ENCODE measurements around the gene LPXN.
A peak's percentile ranks its signal among the peaks of the same experiment; 100 is the strongest.
"Not testable (repeated sequence)": the region's sequence is repeated elsewhere in the genome, so short reads cannot be mapped to it uniquely, and the experiment has no call there.

LPXN gene

GRCh38 chr11:58578635-58579191 lies 3.1 kb upstream of the LPXN start, which contains the start of gene ZFP91:
TSS of gene ZFP91 (plus strand) at chr11:58579063. CDS start at chr11:58579282, 219 bp downstream.
- DNase-seq = peak; percentile 97

GRCh38 chr11:58578136-58578634 lies 2.5 kb upstream of the LPXN start:
- DNase-seq = peak; percentile 90

GRCh38 chr11:58577555-58578135 lies 2.0 kb upstream of the LPXN start:
- peak; percentile 73 for DNase-seq

GRCh38 chr11:58576887-58577471 lies 1.3 kb upstream of the LPXN start:
- no peak for DNase-seq

- DNase-seq = no peak
These were observed 775 bp downstream of the LPXN start for GRCh38 chr11:58574881-58575280.

GRCh38 chr11:58573451-58574104 lies 2.1 kb downstream of the LPXN start:
- peak; percentile 63 for DNase-seq

- not testable (repeated sequence) for DNase-seq
These were observed 2.8 kb downstream of the LPXN start for GRCh38 chr11:58572906-58573305.

GRCh38 chr11:58567889-58568512 lies 7.7 kb downstream of the LPXN start:
- DNase-seq = peak; percentile 78

- DNase-seq = no peak
These were observed 11.4 kb downstream of the LPXN start for GRCh38 chr11:58564231-58564630.

GRCh38 chr11:58562375-58562800 lies 13.3 kb downstream of the LPXN start:
- DNase-seq = no peak

- DNase-seq = no peak
These were observed 14.1 kb downstream of the LPXN start for GRCh38 chr11:58561394-58562098.

GRCh38 chr11:58560842-58561241 lies 14.8 kb downstream of the LPXN start:
- no peak for DNase-seq

GRCh38 chr11:58549644-58550043 lies 26.0 kb downstream of the LPXN start:
- no peak for DNase-seq

GRCh38 chr11:58546841-58547240 lies 28.8 kb downstream of the LPXN start:
- no peak for DNase-seq

GRCh38 chr11:58531865-58532341 lies 43.8 kb downstream of the LPXN start:
- no peak for DNase-seq

GRCh38 chr11:58530236-58530635 lies 45.4 kb downstream of the LPXN start:
- peak; percentile 26 for DNase-seq

- DNase-seq = no peak
These were observed 48.2 kb downstream of the LPXN start for GRCh38 chr11:58527429-58527828.

GRCh38 chr11:58526721-58527120 lies 48.9 kb downstream of the LPXN start:
- DNase-seq = no peak

GRCh38 chr11:58525037-58525614 lies 50.5 kb downstream of the LPXN start:
- no peak for DNase-seq

GRCh38 chr11:58524232-58525036 lies 51.2 kb downstream of the LPXN start:
- DNase-seq = peak; percentile 41

GRCh38 chr11:58513747-58514367 lies 61.8 kb downstream of the LPXN start:
- DNase-seq = no peak
